ENCODE measurements around the gene ZBTB42. TPM values are rescaled to one million over a fixed set of nuclear protein-coding genes. Genes with fewer than 3 reads are reported as not detected.

The ZBTB42 gene
- total RNA-seq, 1 donor from 2014 or later, result 7.8 TPM

DNA sequence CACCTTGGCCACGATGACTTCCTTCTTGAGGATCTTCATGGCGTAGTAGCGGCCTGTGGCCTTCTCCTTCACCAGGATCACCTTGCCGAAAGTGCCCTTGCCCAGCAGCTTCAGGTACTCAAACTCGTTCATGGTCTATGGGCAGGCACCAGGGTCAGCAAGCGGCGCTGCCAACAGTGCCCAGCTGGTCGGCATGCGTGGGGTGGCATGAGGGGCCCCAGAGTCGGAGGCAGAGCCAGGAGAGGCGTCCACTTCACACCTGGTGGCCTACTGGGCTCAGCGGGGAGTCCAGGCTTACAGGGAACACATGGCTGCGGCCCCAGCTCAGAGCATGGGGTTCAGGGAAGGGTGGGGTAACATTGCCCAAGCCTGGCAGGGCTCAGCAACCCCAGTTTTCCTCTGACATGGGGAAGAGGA, 25.8 kb upstream of the ZBTB42 start:
- TF ChIP-seq, protein P1, sequence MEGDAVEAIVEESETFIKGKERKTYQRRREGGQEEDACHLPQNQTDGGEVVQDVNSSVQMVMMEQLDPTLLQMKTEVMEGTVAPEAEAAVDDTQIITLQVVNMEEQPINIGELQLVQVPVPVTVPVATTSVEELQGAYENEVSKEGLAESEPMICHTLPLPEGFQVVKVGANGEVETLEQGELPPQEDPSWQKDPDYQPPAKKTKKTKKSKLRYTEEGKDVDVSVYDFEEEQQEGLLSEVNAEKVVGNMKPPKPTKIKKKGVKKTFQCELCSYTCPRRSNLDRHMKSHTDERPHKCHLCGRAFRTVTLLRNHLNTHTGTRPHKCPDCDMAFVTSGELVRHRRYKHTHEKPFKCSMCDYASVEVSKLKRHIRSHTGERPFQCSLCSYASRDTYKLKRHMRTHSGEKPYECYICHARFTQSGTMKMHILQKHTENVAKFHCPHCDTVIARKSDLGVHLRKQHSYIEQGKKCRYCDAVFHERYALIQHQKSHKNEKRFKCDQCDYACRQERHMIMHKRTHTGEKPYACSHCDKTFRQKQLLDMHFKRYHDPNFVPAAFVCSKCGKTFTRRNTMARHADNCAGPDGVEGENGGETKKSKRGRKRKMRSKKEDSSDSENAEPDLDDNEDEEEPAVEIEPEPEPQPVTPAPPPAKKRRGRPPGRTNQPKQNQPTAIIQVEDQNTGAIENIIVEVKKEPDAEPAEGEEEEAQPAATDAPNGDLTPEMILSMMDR (conservative IDR thresholded peaks at IDR 0.05; ENCODE audit: low read depth, low read length), result no peak
- H3K4me3 ChIP-seq (ENCODE audit: low read depth, low read length), result no peak overlapping the region
- DNase-seq (ENCODE audit: low read depth), result no peak

DNA sequence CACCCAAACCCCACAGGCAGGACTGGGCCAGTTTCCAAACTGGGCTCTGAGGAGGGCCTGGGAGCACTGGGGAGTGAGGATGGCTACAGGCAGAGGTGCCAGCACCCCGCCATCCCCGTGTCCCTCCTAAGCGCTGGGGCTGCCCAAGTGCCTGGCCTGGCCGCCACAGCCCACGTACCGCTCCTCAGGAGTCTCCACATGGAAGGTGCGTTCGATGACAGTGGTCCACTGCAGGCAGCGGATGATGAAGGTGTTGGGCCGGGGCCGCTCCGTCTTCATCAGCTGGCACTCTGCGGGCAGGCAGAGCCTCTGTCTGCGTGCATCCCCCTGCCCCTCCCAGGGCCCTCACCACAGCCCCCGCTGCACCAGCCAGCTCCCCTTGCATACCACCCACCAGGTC, 24.4 kb upstream of the ZBTB42 start:
- no peak overlapping the region for H3K4me3 ChIP-seq (ENCODE audit: low read depth, low read length)
- DNase-seq (ENCODE audit: low read depth), result no peak
- TF ChIP-seq, protein P1 (conservative IDR thresholded peaks at IDR 0.05; ENCODE audit: low read depth, low read length), result no peak

DNA sequence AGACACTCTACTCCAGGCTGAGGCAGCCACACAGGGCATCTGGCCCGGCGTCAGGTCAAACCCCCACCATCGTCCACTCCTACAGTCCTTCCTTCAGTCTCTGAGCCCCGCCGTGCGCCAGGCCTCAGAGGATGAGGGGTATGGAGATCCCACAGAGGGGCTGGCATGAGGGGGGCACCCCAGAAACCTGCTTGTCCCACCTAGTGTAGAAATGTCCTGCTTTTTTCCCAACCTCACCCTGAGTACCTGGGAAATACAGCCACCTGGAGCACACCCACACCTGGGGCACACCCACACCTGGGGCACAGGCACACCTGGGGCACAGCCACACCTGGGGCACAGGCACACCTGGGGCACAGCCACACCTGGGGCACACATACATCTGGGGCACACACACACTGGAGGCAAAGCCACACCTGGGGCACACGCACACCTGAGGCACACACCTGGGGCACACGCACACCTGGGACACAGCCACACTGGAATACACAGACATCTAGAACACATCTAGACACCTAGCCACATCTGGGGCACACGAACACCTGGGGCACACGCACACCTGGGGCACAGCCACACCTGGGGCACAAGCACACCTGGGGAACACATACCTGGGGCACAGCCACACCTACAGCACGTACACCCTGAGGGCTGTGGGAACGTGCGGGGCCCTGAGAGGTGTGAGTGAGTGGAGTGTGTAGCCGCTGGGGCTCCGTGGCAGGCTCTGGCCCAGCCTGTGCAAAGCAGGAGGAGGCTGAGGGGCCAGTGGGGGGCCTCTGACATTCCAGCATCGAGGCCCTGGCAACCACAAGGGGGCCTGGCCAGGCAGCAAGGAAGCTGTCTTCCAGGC, 23.7 kb upstream of the ZBTB42 start:
- TF ChIP-seq, protein P1 (conservative IDR thresholded peaks at IDR 0.05; ENCODE audit: low read depth, low read length), result no peak
- H3K4me3 ChIP-seq (ENCODE audit: low read depth, low read length), result no peak overlapping the region
- no peak for DNase-seq (ENCODE audit: low read depth)

DNA sequence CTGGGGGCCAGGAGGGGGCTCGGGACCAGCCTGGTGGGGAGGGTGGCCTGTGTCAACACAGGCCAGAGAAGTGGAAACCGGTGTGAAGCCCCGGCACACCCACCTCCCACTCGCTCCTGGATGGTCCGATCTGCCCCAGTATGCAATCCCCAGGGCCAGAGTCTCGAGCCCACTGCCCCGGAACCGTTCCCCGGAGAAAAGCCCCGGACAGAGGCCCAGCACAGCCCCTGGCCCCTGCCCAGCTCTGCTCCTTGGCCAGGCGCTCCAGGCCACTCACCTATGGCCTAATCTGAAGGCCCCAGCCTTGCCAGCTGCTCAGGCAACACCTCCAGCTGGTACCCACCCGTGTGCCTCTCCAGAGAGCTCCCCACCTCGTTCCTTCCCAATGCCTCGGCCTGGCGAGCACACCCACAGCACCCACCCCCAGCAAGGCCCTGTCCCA, 23.1 kb upstream of the ZBTB42 start:
- no peak for DNase-seq (ENCODE audit: low read depth)
- H3K4me3 ChIP-seq (ENCODE audit: low read depth, low read length), result no peak overlapping the region
- TF ChIP-seq, protein P1 (conservative IDR thresholded peaks at IDR 0.05; ENCODE audit: low read depth, low read length), result no peak

DNA sequence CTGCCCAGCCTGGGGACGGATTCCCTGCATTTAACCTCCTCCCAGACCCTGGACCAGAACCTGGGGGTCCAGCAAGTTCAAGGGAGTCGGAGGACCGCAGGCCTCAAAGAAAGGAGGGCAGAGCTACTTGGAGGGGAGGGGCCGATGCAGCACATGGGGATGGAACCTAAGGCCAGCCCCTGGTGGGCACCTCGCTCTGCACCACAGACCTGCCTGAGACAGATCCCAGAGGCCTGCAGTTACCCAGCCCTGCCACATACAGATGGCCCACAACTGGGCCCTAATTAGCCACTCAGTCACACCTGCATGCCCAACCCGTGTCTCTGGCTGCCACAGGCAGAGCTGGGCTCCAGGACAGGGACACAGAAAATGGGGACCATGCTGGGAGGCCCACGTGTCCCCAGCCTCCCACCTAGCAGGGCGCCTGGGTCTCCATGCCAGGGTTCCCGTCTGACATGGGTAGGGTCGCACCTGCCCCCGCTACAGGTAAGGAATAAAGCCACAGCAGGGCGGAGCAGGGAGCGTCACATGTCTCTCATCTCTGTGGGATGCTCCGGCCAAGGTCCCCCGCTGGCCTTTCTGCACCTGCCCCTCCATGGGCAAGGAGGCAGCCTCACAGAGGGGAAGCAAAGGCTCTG, 22.1 kb upstream of the ZBTB42 start:
- H3K4me3 ChIP-seq (ENCODE audit: low read depth, low read length), result no peak overlapping the region
- DNase-seq (ENCODE audit: low read depth), result no peak
- TF ChIP-seq, protein P1 (conservative IDR thresholded peaks at IDR 0.05; ENCODE audit: low read depth, low read length), result no peak

DNA sequence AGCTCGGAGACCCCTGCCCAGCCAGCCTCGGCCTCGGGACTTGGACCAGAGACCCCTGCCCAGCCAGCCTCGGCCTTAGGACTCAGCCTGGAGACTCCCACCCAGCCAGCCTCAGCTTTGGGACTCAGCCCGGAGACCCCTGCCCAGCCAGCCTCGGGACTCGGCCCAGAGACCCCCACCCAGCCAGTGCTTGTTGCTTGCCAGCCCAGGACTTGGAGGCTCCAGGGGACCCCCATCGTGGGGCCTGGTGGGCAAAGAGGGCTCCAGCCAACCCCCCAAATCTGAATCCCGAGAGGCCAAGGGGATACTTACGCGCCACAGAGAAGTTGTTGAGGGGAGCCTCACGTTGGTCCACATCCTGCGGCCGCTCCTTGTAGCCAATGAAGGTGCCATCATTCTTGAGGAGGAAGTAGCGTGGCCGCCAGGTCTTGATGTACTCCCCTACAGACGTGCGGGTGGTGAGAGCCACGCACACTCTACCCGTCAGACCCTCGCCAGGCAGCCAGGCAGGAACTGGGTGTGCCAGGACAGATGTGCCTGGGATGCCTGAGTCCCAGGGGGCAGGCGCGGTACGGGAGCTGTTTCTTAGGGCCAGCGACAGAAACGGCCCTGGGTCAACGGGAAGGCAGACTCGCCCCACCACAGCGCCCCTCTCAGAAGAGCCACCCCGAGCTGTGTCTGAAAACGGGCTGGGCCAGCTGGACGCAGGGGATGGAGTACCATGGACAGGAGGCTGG, 21.0 kb upstream of the ZBTB42 start:
- DNase-seq (ENCODE audit: low read depth), result no peak
- H3K4me3 ChIP-seq (ENCODE audit: low read depth, low read length), result no peak overlapping the region
- TF ChIP-seq, protein P1 (conservative IDR thresholded peaks at IDR 0.05; ENCODE audit: low read depth, low read length), result no peak
